Measurements from ENCODE around the gene COG3.

COG3 gene

GRCh38 chr13:45439008-45439407, 25.7 kb upstream of the COG3 start:
- Histone ChIP-seq H3K27ac (replicated peaks) (no peak overlapping the region), H3K27me3 (ENCODE audit: insufficient read depth, poor library complexity, severe bottlenecking) (no peaks in the 10 kb centered on the region), H3K4me3 (replicated peaks; ENCODE audit: insufficient read depth, low read length) (no peak overlapping the region)
- no peak for DNase-seq (ENCODE audit: low read depth in 1 of 2, low spot score in 1 of 2)
- no peak for TF ChIP-seq SPI1 (IDR thresholded peaks at IDR 0.05; ENCODE audit: borderline replicate concordance, low read depth)
- TF ChIP-seq POLR2AphosphoS5 (IDR thresholded peaks at IDR 0.05; ENCODE audit: low read depth) = no peak
- no peak for TF ChIP-seq CTCF (IDR thresholded peaks at IDR 0.05; ENCODE audit: insufficient read depth, low read length)

GRCh38 chr13:45439781-45440462, 24.8 kb upstream of the COG3 start:
- Histone ChIP-seq H3K27me3 (ENCODE audit: insufficient read depth, poor library complexity, severe bottlenecking) (no peaks in the 10 kb centered on the region), H3K4me3 (replicated peaks; ENCODE audit: insufficient read depth, low read length) (no peak overlapping the region), H3K27ac (replicated peaks) (no peak overlapping the region)
- TF ChIP-seq POLR2AphosphoS5 (IDR thresholded peaks at IDR 0.05; ENCODE audit: low read depth) (no peak), CTCF (IDR thresholded peaks at IDR 0.05; ENCODE audit: insufficient read depth, low read length) (no peak), REST (IDR thresholded peaks at IDR 0.05; ENCODE audit: insufficient replicate concordance, low read depth) (no peak), SPI1 (IDR thresholded peaks at IDR 0.05; ENCODE audit: borderline replicate concordance, low read depth) (no peak), GABPA (IDR thresholded peaks at IDR 0.05; ENCODE audit: low read depth) (no peak)
- no peak for DNase-seq (ENCODE audit: low read depth in 1 of 2, low spot score in 1 of 2)

- no peak overlapping the region for H3K27ac ChIP-seq (replicated peaks)
- no peak for TF ChIP-seq POLR2AphosphoS5 (IDR thresholded peaks at IDR 0.05; ENCODE audit: low read depth)
- TF ChIP-seq REST (IDR thresholded peaks at IDR 0.05; ENCODE audit: insufficient replicate concordance, low read depth) = no peak
- TF ChIP-seq GABPA (IDR thresholded peaks at IDR 0.05; ENCODE audit: low read depth) = no peak
- no peak for TF ChIP-seq CTCF (IDR thresholded peaks at IDR 0.05; ENCODE audit: insufficient read depth, low read length)
- no peak for TF ChIP-seq SPI1 (IDR thresholded peaks at IDR 0.05; ENCODE audit: borderline replicate concordance, low read depth)
- DNase-seq (ENCODE audit: low read depth in 1 of 2, low spot score in 1 of 2) = no peak
- H3K27me3 ChIP-seq (ENCODE audit: insufficient read depth, poor library complexity, severe bottlenecking) = no peaks in the 10 kb centered on the region
- no peak overlapping the region for H3K4me3 ChIP-seq (replicated peaks; ENCODE audit: insufficient read depth, low read length)
These were observed 23.1 kb upstream of the COG3 start for GRCh38 chr13:45441633-45442032.

GRCh38 chr13:45445053-45445452, 19.7 kb upstream of the COG3 start:
- no peak overlapping the region for H3K4me3 ChIP-seq (replicated peaks; ENCODE audit: insufficient read depth, low read length)
- no peak for DNase-seq (ENCODE audit: low read depth in 1 of 2, low spot score in 1 of 2)
- TF ChIP-seq CTCF (IDR thresholded peaks at IDR 0.05; ENCODE audit: insufficient read depth, low read length) (no peak), POLR2AphosphoS5 (IDR thresholded peaks at IDR 0.05; ENCODE audit: low read depth) (no peak), SPI1 (IDR thresholded peaks at IDR 0.05; ENCODE audit: borderline replicate concordance, low read depth) (no peak), GABPA (IDR thresholded peaks at IDR 0.05; ENCODE audit: low read depth) (no peak), REST (IDR thresholded peaks at IDR 0.05; ENCODE audit: insufficient replicate concordance, low read depth) (no peak)
- H3K27ac ChIP-seq (replicated peaks) = no peak overlapping the region
- H3K27me3 ChIP-seq (ENCODE audit: insufficient read depth, poor library complexity, severe bottlenecking) = no peaks in the 10 kb centered on the region

Measured in HL-60 (cell line).